Endothelial cell of umbilical vein (primary cell): Measurements from ENCODE around the gene EVA1A. TPM values are rescaled to one million over a fixed set of nuclear protein-coding genes. Genes with fewer than 3 reads are reported as not detected.

Experiments
- BruUV-seq: library from RNA; stranded (reverse); fragments of 400-500 nt; replicated peaks from 2 replicates; lab custom pipeline; 2021; lab: Mats Ljungman, UMichigan
- CTCF ChIA-PET: fragments of 300-600, 350-600 bp; sonication (Branson Sonifier 250); formaldehyde crosslinking; loops from one replicate; lab custom pipeline; 2021; ENCODE audit warnings: antibody characterized with exemption, inconsistent platforms; lab: Charles Lee
- POLR2A ChIA-PET: fragments of 300-600, 350-600 bp; sonication (Branson Sonifier 250); formaldehyde crosslinking; loops from one replicate; lab custom pipeline; 2021; ENCODE audit warnings: antibody characterized with exemption, inconsistent platforms; lab: Charles Lee
- DNase-seq: peaks from one replicate; pipeline ENCODE4 v3.0.0-alpha.2; 2011; ENCODE audit warnings: low read depth, low spot score
- FAIRE-seq: peaks from 2 replicates; lab custom pipeline; 2011; peaks lifted over from hg19 to GRCh38; lab: Jason Lieb, UNC
- H2AFZ ChIP-seq: 2 replicates; pipeline ENCODE4 v1.6.0; 2012; ENCODE audit warnings: low read depth, low read length, control low read depth, inconsistent platforms
- H3K27ac ChIP-seq: 2 replicates; pipeline ENCODE4 v1.5.1; 2011; ENCODE audit warnings: low read depth, mild to moderate bottlenecking, control low read depth, low read length, moderate library complexity; ENCODE audit not compliant: insufficient read depth
- H3K27me3 ChIP-seq, 2 experiments: 2 replicates each; pipeline versions ENCODE4 v1.6.0 to v1.6.1; 2011; ENCODE audit warnings: low read length in 2 of 2, mixed read lengths in 1 of 2; ENCODE audit not compliant: control insufficient read depth in 2 of 2, insufficient read depth in 2 of 2
- H3K36me3 ChIP-seq, 2 experiments: 2 replicates in 1 of 2; 3 replicates in 1 of 2; pipeline ENCODE4 v1.5.1; 2011; ENCODE audit warnings: low read length in 2 of 2, mild to moderate bottlenecking in 1 of 2, moderate library complexity in 1 of 2; ENCODE audit not compliant: control insufficient read depth in 2 of 2, insufficient read depth in 2 of 2; ENCODE audit errors: extremely low read depth in 1 of 2
- H3K4me1 ChIP-seq: 3 replicates; pipeline ENCODE4 v1.5.1; 2011; ENCODE audit warnings: mild to moderate bottlenecking, low read length; ENCODE audit not compliant: control insufficient read depth, insufficient read depth; ENCODE audit errors: extremely low read depth
- H3K4me2 ChIP-seq: 2 replicates; pipeline ENCODE4 v1.6.1; 2011; ENCODE audit warnings: low read length, control low read depth, mixed read lengths; ENCODE audit not compliant: insufficient read depth
- H3K4me3 ChIP-seq, 3 experiments: fragments of 200-600 bp in 1 of 3; sonication (generic), shearing (Covaris generic) in 1 of 3; replicated peaks in 1 of 3; 2 replicates each; pipeline ENCODE4 v1.5.1; 2011 to 2016; ENCODE audit warnings: control low read depth in 3 of 3, low read length in 3 of 3, mild to moderate bottlenecking in 2 of 3, inconsistent platforms in 1 of 3, low read depth in 1 of 3, moderate library complexity in 1 of 3; ENCODE audit not compliant: insufficient read depth in 1 of 3
- H3K79me2 ChIP-seq: 2 replicates; pipeline ENCODE4 v1.6.0; 2012; ENCODE audit warnings: low read length, inconsistent platforms; ENCODE audit not compliant: control insufficient read depth, insufficient read depth
- H3K9ac ChIP-seq: replicated peaks from 2 replicates; pipeline ENCODE3; 2011; ENCODE audit warnings: low read length, control low read depth; ENCODE audit not compliant: insufficient read depth; ENCODE audit errors: extremely low read depth
- H3K9me1 ChIP-seq: replicated peaks from 3 replicates; pipeline ENCODE4 v1.6.0; 2011; ENCODE audit warnings: mild to moderate bottlenecking, low read length; ENCODE audit not compliant: control insufficient read depth, insufficient read depth; ENCODE audit errors: extremely low read depth
- H3K9me3 ChIP-seq: replicated peaks from 2 replicates; pipeline ENCODE4 v1.5.1; 2012; ENCODE audit warnings: low read length, inconsistent platforms; ENCODE audit not compliant: control insufficient read depth, insufficient read depth
- H4K20me1 ChIP-seq: replicated peaks from 2 replicates; pipeline ENCODE3; 2011; ENCODE audit warnings: mild to moderate bottlenecking, low read length; ENCODE audit not compliant: control insufficient read depth, insufficient read depth; ENCODE audit errors: extremely low read depth
- CTCF ChIP-seq, 2 donors: IDR thresholded peaks; 1 replicate in 1 of 2; 2 replicates in 1 of 2; pipeline ENCODE4 v1.5.1; 2011; ENCODE audit warnings: low read length in 2 of 2, mild to moderate bottlenecking in 2 of 2, moderate library complexity in 2 of 2, control low read depth in 1 of 2, inconsistent platforms in 1 of 2, low read depth in 1 of 2; ENCODE audit not compliant: insufficient read depth in 1 of 2; ENCODE audit errors: extremely low read depth in 1 of 2
- EZH2 ChIP-seq: IDR thresholded peaks from 2 replicates; pipeline ENCODE4 v1.6.1; 2012; ENCODE audit warnings: borderline replicate concordance, low read depth, mild to moderate bottlenecking, moderate library complexity, low read length, inconsistent platforms; ENCODE audit not compliant: severe bottlenecking
- FOS ChIP-seq: IDR thresholded peaks from 2 replicates; pipeline ENCODE4 v1.6.1; 2011; ENCODE audit warnings: mild to moderate bottlenecking, low read length, moderate library complexity, borderline replicate concordance; ENCODE audit not compliant: insufficient read depth
- MAX ChIP-seq: IDR thresholded peaks from 2 replicates; pipeline ENCODE4 v1.6.1; 2011; ENCODE audit not compliant: insufficient read depth, insufficient read length
- MYC ChIP-seq: IDR thresholded peaks from one replicate; pipeline ENCODE4 v1.6.1; 2011; ENCODE audit warnings: mild to moderate bottlenecking, low read depth, low read length
- dilution Hi-C: fragments of 300-500 bp; cut with MboI; formaldehyde crosslinking; loops from one replicate; pipeline ENCODE4 v1.15.0; 2019; ENCODE audit warnings: low sequenced_read_pairs; ENCODE audit not compliant: extremely low pct_ligation_motif_present
- intact Hi-C: fragments of 100-400 bp; cut with micrococcal nuclease; formaldehyde crosslinking; loops from one replicate; pipeline ENCODE4 v1.10.0; 2022
- polyA plus RNA-seq, 4 experiments: library from polyadenylated mRNA; depleted of rRNA in 3 of 4; stranded (reverse) in 3 of 4; unstranded in 1 of 4; fragments of >200 nt; gene quantifications; 2 replicates each; pipeline versions ENCODE4 v1.2.1 to v1.2.3, GENCODE V29; 2011 to 2012; ENCODE audit warnings: missing spikeins in 1 of 4
- total RNA-seq: library from RNA; stranded (reverse); gene quantifications from 2 replicates; pipeline ENCODE4 v1.2.3, GENCODE V29; 2021

The EVA1A gene
- total and polyA plus RNA-seq, 2 donors (not counting 3 experiments of a cell fraction or from before 2014, with no cell fraction given) = 52.6 to 66.5 TPM

- TF ChIP-seq CTCF (IDR thresholded peaks at IDR 0.05; ENCODE audit: extremely low read depth in 1 of 2, insufficient read depth in 1 of 2, low read depth in 1 of 2, low read length in 2 of 2) (no peak), EZH2 (no peak), MYC (no peak), FOS (no peak), MAX (no peak)
- Histone ChIP-seq H2AFZ (no peak overlapping the region), H3K4me2 (no peak overlapping the region), H3K9me3 (no peaks in the 10 kb centered on the region), H3K9me1 (no peaks in the 10 kb centered on the region), H3K9ac (no peak overlapping the region), H4K20me1 (no peaks in the 10 kb centered on the region), H3K4me1 (peaks cover 3% of the 10 kb centered on the region), H3K27ac (no peak overlapping the region), H3K27me3 (peaks cover 0 to 5% of the 10 kb centered on the region in 2 experiments), H3K4me3 (no peak overlapping the region), H3K79me2 (no peaks in the 10 kb centered on the region), H3K36me3 (no peaks in the 10 kb centered on the region)
- dilution Hi-C loops (no loop called here), intact Hi-C loops (no loop called here)
- no peak for FAIRE-seq
- BruUV-seq = no TSS peak
- POLR2A ChIA-PET = no interaction called here
- CTCF ChIA-PET = no interaction called here
- DNase-seq = peak; percentile 38
Measured at GRCh38 chr2:75592030-75592429, 31.3 kb upstream of the EVA1A start.
